Caco-2 (cell line): Measurements from ENCODE around the gene SREK1. TPM values are rescaled to one million over a fixed set of nuclear protein-coding genes. Genes with fewer than 3 reads are reported as not detected.

Source experiments
- BruUV-seq: library from RNA; stranded (reverse); fragments of 400-500 nt; replicated peaks from 2 replicates; lab custom pipeline; 2021; lab: Mats Ljungman, UMichigan
- CTCF ChIA-PET: fragments of 300-600 bp; sonication (Branson Sonifier 250); formaldehyde crosslinking; loops from one replicate; lab custom pipeline; 2022; ENCODE audit warnings: antibody characterized with exemption; lab: Charles Lee
- POLR2A ChIA-PET: fragments of 300-600 bp; sonication (Branson Sonifier 250); formaldehyde crosslinking; loops from one replicate; lab custom pipeline; 2022; ENCODE audit warnings: antibody characterized with exemption; lab: Charles Lee
- DNase-seq, 2 experiments: peaks; one replicate each; pipeline versions ENCODE4 v3.0.0 to v3.0.0-alpha.2; 2020 to 2022
- H3K27me3 ChIP-seq: replicated peaks from 2 replicates; pipeline ENCODE4 v1.6.0; 2011; ENCODE audit warnings: low read length; ENCODE audit not compliant: control insufficient read depth, insufficient read depth
- H3K36me3 ChIP-seq: 2 replicates; pipeline ENCODE4 v1.5.1; 2011; ENCODE audit warnings: low read length; ENCODE audit not compliant: control insufficient read depth, insufficient read depth
- H3K4me1 ChIP-seq: fragments of 250-450 bp; sonication (Bioruptor Pico); 2 replicates; pipeline ENCODE4 v1.5.1; 2020; ENCODE audit warnings: mild to moderate bottlenecking
- H3K4me3 ChIP-seq: 2 replicates; pipeline ENCODE4 v1.5.1; 2011; ENCODE audit warnings: low read depth, mild to moderate bottlenecking, control low read depth, low read length
- H3K9me3 ChIP-seq: fragments of 250-450 bp; sonication (Bioruptor Pico); 2 replicates; pipeline ENCODE4 v1.5.1; 2020; ENCODE audit warnings: mild to moderate bottlenecking, moderate library complexity
- H3K27ac Mint-ChIP-seq: one replicate; pipeline ENCODE4 v1.8.0; 2022; ENCODE audit warnings: mixed read lengths; ENCODE audit not compliant: unreplicated experiment
- H3K27me3 Mint-ChIP-seq: one replicate; pipeline ENCODE4 v1.8.0; 2022; ENCODE audit warnings: mixed read lengths; ENCODE audit not compliant: insufficient read depth, unreplicated experiment
- H3K36me3 Mint-ChIP-seq: one replicate; pipeline ENCODE4 v1.8.0; 2022; ENCODE audit warnings: mild to moderate bottlenecking, mixed read lengths; ENCODE audit not compliant: insufficient read depth, unreplicated experiment
- H3K4me1 Mint-ChIP-seq: one replicate; pipeline ENCODE4 v1.8.0; 2022; ENCODE audit warnings: low read depth, mixed read lengths; ENCODE audit not compliant: unreplicated experiment
- H3K4me3 Mint-ChIP-seq: one replicate; pipeline ENCODE4 v1.8.0; 2022; ENCODE audit warnings: mild to moderate bottlenecking, moderate library complexity, mixed read lengths; ENCODE audit not compliant: unreplicated experiment
- H3K9me3 Mint-ChIP-seq: one replicate; pipeline ENCODE4 v1.8.0; 2022; ENCODE audit warnings: mixed read lengths; ENCODE audit not compliant: unreplicated experiment
- intact Hi-C: fragments of 100-400 bp; cut with micrococcal nuclease; formaldehyde crosslinking; loops from one replicate; pipeline ENCODE4 v1.10.0; 2022; ENCODE audit not compliant: unreplicated experiment
- total RNA-seq: library from RNA; stranded (reverse); gene quantifications from 2 replicates; pipeline ENCODE4 v1.2.3, GENCODE V29; 2022
- TF ChIP-seq, protein P1 (sequence below), 2 experiments: fragments of 200-600 bp in 1 of 2; IDR thresholded peaks; 1 replicate in 1 of 2; 2 replicates in 1 of 2; pipeline versions ENCODE4 v1.5.1 to v1.8.0; 2011 to 2022; ENCODE audit warnings: antibody characterized with exemption in 1 of 2, control low read depth in 1 of 2, inconsistent platforms in 1 of 2, low read depth in 1 of 2, low read length in 1 of 2, mild to moderate bottlenecking in 1 of 2, moderate library complexity in 1 of 2; ENCODE audit not compliant: insufficient read depth in 1 of 2, severe bottlenecking in 1 of 2, unreplicated experiment in 1 of 2

SREK1 gene
- total RNA-seq, 1 experiment from 2014 or later = 81.4 TPM

DNA sequence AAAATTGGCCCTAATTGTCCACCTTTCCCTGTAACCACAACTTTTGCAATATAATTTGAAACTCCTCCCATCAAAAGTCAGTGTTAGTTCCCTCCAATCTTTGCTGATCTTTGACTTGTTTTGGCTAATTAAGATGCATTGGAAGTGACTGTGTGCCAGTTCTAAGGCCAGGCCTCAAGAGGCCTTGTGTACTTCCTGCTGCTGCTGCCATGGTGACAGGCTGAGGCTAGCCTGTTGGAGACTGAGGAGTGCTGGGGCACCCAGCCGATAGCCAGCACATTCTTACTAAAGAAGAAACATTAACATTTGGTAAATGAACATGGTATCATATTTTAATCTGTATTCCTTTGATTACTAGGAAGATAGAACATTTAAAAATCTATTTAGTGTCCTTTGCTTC is 86.5 kb downstream of the SREK1 start:
- Histone ChIP-seq H3K9me3 (no peaks in the 10 kb centered on the region), H3K27me3 (no peaks in the 10 kb centered on the region), H3K36me3 (no peaks in the 10 kb centered on the region), H3K4me1 (no peaks in the 10 kb centered on the region), H3K4me3 (no peak overlapping the region)
- no peak for DNase-seq
- Mint-ChIP-seq H3K4me3 (no peak overlapping the region), H3K9me3 (peaks cover 10% of the 10 kb centered on the region), H3K27ac (no peak overlapping the region), H3K4me1 (no peaks in the 10 kb centered on the region), H3K36me3 (no peaks in the 10 kb centered on the region), H3K27me3 (no peaks in the 10 kb centered on the region)
- BruUV-seq = no TSS peak
- intact Hi-C loops = no loop called here
- CTCF ChIA-PET = no interaction called here
- POLR2A ChIA-PET = no interaction called here
- TF ChIP-seq, protein P1, sequence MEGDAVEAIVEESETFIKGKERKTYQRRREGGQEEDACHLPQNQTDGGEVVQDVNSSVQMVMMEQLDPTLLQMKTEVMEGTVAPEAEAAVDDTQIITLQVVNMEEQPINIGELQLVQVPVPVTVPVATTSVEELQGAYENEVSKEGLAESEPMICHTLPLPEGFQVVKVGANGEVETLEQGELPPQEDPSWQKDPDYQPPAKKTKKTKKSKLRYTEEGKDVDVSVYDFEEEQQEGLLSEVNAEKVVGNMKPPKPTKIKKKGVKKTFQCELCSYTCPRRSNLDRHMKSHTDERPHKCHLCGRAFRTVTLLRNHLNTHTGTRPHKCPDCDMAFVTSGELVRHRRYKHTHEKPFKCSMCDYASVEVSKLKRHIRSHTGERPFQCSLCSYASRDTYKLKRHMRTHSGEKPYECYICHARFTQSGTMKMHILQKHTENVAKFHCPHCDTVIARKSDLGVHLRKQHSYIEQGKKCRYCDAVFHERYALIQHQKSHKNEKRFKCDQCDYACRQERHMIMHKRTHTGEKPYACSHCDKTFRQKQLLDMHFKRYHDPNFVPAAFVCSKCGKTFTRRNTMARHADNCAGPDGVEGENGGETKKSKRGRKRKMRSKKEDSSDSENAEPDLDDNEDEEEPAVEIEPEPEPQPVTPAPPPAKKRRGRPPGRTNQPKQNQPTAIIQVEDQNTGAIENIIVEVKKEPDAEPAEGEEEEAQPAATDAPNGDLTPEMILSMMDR (IDR thresholded peaks at IDR 0.05; ENCODE audit: insufficient read depth in 1 of 2, low read depth in 1 of 2, low read length in 1 of 2, severe bottlenecking in 1 of 2, unreplicated experiment in 1 of 2) = no peak

DNA sequence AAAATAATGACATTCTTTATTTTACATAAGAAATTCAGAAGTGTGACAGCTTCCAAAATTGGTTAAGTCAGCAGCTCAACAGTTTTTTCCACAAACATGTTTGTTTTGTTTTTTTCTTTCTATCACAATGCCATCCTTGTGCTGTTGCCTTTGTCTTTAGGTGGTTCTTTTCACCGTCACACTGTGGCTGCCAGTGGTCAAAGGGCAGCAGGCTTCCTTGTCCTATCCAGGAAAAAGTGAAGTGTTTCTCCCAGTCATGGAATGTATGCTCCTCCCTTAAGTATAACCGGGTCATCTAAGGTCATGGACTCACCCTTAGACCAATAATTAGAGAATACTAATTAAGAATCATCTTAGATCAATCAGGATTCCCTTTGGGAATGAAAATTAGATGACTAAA is 87.4 kb downstream of the SREK1 start:
- intact Hi-C loops = no loop called here
- peaks cover 2% of the 10 kb centered on the region for H3K27me3 Mint-ChIP-seq
- H3K27me3 ChIP-seq = no peaks in the 10 kb centered on the region
- no peak overlapping the region for H3K4me3 ChIP-seq
- CTCF ChIA-PET = interaction anchor here (1.4 kb wide), 1 partner anchor 75 kb away, joined by 3 read pairs; no protein-coding TSS in a partner anchor
- H3K9me3 ChIP-seq = no peaks in the 10 kb centered on the region
- no peaks in the 10 kb centered on the region for H3K36me3 ChIP-seq
- POLR2A ChIA-PET = no interaction called here
- no peaks in the 10 kb centered on the region for H3K4me1 ChIP-seq
- no peaks in the 10 kb centered on the region for H3K36me3 Mint-ChIP-seq
- no peak overlapping the region for H3K27ac Mint-ChIP-seq
- BruUV-seq = no TSS peak
- DNase-seq = no peak
- no peak overlapping the region for H3K4me3 Mint-ChIP-seq
- peaks cover 1% of the 10 kb centered on the region for H3K9me3 Mint-ChIP-seq
- TF ChIP-seq, protein P1 (IDR thresholded peaks at IDR 0.05; ENCODE audit: insufficient read depth in 1 of 2, low read depth in 1 of 2, low read length in 1 of 2, severe bottlenecking in 1 of 2, unreplicated experiment in 1 of 2) = no peak
- no peaks in the 10 kb centered on the region for H3K4me1 Mint-ChIP-seq

DNA sequence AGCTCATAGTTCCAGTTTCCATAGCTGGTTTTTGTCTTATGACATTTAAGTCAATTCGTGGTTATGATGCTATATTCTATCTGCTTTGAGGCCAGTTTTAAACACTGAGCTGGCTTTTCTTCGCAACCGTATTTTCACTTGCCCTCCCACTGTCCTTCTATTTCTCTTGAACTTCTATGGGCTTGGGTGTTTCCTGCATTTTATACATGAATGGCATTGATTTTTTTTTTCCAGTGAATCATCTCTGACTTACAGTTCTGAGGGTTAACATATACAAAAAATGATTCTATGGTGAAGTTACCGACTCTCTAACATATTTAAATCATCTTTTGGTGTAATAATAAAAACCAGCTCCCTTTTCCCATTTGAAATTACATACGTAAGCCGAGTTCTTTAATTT is 88.2 kb downstream of the SREK1 start:
- no peaks in the 10 kb centered on the region for H3K9me3 Mint-ChIP-seq
- H3K27ac Mint-ChIP-seq = no peak overlapping the region
- H3K4me3 ChIP-seq = no peak overlapping the region
- no peaks in the 10 kb centered on the region for H3K36me3 Mint-ChIP-seq
- no peaks in the 10 kb centered on the region for H3K4me1 Mint-ChIP-seq
- ChIA-PET CTCF (interaction anchor here (1.4 kb wide), 1 partner anchor 74 kb away, joined by 3 read pairs; no protein-coding TSS in a partner anchor), POLR2A (no interaction called here)
- H3K4me1 ChIP-seq = no peaks in the 10 kb centered on the region
- peaks cover 3% of the 10 kb centered on the region for H3K27me3 Mint-ChIP-seq
- no peak for DNase-seq
- no TSS peak for BruUV-seq
- no peak overlapping the region for H3K4me3 Mint-ChIP-seq
- no peaks in the 10 kb centered on the region for H3K36me3 ChIP-seq
- intact Hi-C loops = no loop called here
- TF ChIP-seq, protein P1 (IDR thresholded peaks at IDR 0.05; ENCODE audit: insufficient read depth in 1 of 2, low read depth in 1 of 2, low read length in 1 of 2, severe bottlenecking in 1 of 2, unreplicated experiment in 1 of 2) = no peak
- H3K9me3 ChIP-seq = no peaks in the 10 kb centered on the region
- no peaks in the 10 kb centered on the region; the same call in 1 of the 2 replicates for H3K27me3 ChIP-seq
